GM21447 (cell line): ENCODE data around the gene CEP89.
"Not testable (repeated sequence)": the region's sequence is repeated elsewhere in the genome, so short reads cannot be mapped to it uniquely, and the experiment has no call there.

Source experiments
- ATAC-seq: cut with Tn5 transposase; IDR thresholded peaks from one replicate; pipeline ENCODE4 v1.9.1; 2021; ENCODE audit not compliant: unreplicated experiment

Gene CEP89

GRCh38 chr19:32971715-32972540 lies at the start of gene CEP89, which contains the start of gene FAAP24:
TSS of gene CEP89 (minus strand) at chr19:32971958. CDS start at chr19:32971874, 84 bp downstream.
TSS of gene FAAP24 (plus strand) at chr19:32972242. CDS start at chr19:32973197, 955 bp downstream.
- peak; percentile 99 for ATAC-seq

GRCh38 chr19:33010891-33011290 lies 39.1 kb upstream of the CEP89 start:
- ATAC-seq = not testable (repeated sequence)

GRCh38 chr19:33008738-33009137 lies 37.0 kb upstream of the CEP89 start:
- no peak for ATAC-seq

GRCh38 chr19:33005440-33005839 lies 33.7 kb upstream of the CEP89 start:
- no peak for ATAC-seq

GRCh38 chr19:33003424-33004024 lies 31.8 kb upstream of the CEP89 start:
- not testable (repeated sequence) for ATAC-seq

- ATAC-seq = not testable (repeated sequence)
These were observed 30.5 kb upstream of the CEP89 start for GRCh38 chr19:33002126-33002865.

GRCh38 chr19:33000910-33001309 lies 29.2 kb upstream of the CEP89 start:
- no peak for ATAC-seq

GRCh38 chr19:33000510-33000909 lies 28.8 kb upstream of the CEP89 start:
- no peak for ATAC-seq

GRCh38 chr19:32998722-32999121 lies 27.0 kb upstream of the CEP89 start:
- ATAC-seq = no peak

GRCh38 chr19:32997716-32998355 lies 26.1 kb upstream of the CEP89 start:
- ATAC-seq = no peak

- ATAC-seq = not testable (repeated sequence)
These were observed 25.3 kb upstream of the CEP89 start for GRCh38 chr19:32997061-32997464.

GRCh38 chr19:32995966-32996365 lies 24.2 kb upstream of the CEP89 start:
- ATAC-seq = not testable (repeated sequence)

- ATAC-seq = no peak
These were observed 17.0 kb upstream of the CEP89 start for GRCh38 chr19:32988724-32989123.

- ATAC-seq = not testable (repeated sequence)
These were observed 16.5 kb upstream of the CEP89 start for GRCh38 chr19:32988254-32988653.

GRCh38 chr19:32982488-32982887 lies 10.7 kb upstream of the CEP89 start:
- ATAC-seq = not testable (repeated sequence)

- ATAC-seq = not testable (repeated sequence)
These were observed 8.0 kb upstream of the CEP89 start for GRCh38 chr19:32979807-32980206.

- not testable (repeated sequence) for ATAC-seq
These were observed 6.1 kb upstream of the CEP89 start for GRCh38 chr19:32977813-32978212.

- ATAC-seq = no peak
These were observed 5.5 kb upstream of the CEP89 start for GRCh38 chr19:32977280-32977679.

- no peak for ATAC-seq
These were observed 4.6 kb upstream of the CEP89 start for GRCh38 chr19:32976223-32976805.

- no peak for ATAC-seq
These were observed 654 bp downstream of the CEP89 start for GRCh38 chr19:32971012-32971595.
